Amygdala (tissue), 56 donors: ENCODE results near the gene SPRED2.

Experiments
- DNase-seq, 56 donors: peaks; one replicate each; lab custom pipeline; 2025; lab: John Stamatoyannopoulos, UW

SPRED2 gene

DNA sequence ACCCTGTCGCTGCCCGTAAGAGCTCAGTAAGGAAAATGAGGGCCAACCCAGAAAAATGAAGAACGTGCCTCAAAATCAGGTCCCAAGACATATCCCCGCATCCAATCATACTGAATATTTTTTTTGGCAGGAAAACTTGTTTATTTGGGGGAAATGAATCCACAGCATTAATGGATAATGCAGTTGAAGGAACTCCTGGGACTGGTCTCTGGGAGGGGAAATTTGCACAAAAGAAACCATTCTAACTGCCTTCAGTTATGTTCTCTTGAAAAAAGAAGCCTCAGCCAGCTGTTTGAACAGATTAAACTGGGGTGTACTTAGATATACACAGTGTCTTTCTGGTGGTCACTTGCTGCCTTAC lies 61.3 kb downstream of the SPRED2 start:
- DNase-seq: no peak

DNA sequence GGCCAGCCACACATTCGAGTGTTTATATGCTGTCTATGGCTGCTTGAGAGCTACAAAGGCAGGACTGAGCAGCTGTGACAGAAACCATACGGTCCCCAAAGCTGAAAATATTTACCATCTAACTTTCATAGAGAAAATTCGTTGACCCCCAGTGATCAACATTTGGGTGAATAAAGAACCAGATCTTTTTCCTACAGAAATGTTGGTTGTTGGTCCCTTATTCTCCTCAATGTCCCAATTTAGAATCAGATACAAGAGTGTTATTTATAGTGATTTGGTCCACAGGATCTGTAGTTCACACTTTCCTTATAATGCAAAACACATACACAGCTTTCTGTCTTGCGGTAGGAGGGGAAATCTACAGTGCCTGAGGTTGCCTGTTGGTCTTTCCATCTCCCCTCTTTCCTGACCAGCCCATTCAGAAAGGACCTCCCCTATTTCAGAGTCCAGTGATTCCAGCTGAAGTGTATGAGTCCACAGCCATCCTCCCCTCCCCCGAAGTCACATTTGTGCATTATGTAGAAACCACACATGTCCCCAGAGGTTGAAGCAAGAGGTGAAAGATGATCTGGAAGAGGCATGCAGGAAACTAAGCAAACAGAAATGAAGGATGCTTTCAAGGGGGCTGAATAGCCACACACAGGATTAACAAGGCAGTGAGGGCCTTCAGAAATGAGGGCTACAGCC lies 61.9 kb downstream of the SPRED2 start:
- no peak for DNase-seq

DNA sequence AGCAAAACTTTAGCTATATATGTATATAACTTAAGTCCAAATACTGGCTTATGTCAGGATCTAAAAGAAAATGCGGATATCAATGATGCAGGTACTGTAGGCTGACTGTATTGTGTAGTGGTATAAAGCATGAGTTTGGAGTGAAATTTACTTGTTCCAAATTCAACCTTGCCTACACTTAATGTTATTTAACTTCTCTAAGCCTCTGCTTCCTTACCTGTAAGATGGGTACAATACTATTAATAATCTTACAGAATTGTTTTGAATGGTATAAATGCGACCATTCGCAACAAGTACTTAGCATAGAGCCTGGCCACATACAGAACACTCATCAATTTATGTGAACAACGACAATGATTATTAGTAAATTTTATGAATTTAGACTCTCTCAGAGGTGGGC lies 62.4 kb downstream of the SPRED2 start:
- no peak for DNase-seq

DNA sequence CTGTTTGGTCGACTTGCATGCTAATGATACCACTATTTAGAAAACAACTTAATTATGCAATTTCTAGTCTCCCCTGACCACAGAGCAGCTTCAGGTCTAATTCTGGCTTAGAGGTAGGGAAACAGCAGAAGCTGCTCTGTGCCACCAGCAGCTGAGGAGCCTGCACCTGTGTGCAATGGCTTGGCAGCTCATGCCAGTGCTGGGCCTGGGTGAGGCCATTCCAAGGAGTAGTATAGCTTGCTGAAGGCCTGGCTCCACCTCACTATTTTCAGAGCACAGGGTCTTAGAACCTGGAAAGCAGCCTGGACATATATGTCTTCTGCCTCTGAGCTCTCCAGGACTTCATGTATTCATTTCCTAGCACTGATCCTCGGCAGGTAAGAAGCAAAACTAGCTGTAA lies 62.8 kb downstream of the SPRED2 start:
- DNase-seq: no peak

DNA sequence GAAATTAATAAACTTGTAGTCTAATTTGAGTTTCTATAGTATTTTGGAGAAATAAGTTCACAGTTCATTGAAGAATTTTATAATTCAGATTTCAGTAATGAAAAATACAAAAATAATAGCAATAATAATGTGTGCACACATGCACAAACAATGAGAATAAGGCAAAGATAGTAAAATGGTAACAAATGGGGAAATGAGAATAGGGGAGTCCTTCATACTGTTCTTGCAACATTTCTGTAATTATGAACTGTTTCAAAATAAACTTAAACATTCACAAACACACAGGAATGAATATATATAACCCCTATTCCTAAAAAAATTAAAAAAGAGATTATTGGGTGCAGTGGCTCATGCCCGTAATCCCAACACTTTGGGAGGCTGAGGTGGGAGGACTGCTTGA lies 63.9 kb downstream of the SPRED2 start:
- DNase-seq: no peak

DNA sequence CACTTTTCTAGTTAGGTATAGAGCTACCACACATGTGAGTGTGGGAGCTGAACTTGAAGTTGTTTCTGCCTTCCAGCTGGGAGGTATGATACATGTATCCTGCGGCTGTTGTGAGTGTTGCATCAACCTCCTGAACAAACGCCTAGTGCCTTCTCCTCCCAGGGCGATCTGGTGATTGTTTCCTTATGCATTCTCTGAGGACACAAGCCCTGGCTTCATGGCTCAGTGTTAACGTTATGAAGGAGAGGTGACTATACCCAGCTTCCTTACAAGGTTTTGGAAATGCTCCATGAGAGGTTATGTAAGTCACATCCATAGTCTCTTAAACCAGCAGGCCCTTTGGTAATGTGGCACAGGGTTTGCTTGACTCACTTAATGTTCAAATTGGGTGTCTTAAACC lies 64.9 kb downstream of the SPRED2 start:
- DNase-seq: no peak

DNA sequence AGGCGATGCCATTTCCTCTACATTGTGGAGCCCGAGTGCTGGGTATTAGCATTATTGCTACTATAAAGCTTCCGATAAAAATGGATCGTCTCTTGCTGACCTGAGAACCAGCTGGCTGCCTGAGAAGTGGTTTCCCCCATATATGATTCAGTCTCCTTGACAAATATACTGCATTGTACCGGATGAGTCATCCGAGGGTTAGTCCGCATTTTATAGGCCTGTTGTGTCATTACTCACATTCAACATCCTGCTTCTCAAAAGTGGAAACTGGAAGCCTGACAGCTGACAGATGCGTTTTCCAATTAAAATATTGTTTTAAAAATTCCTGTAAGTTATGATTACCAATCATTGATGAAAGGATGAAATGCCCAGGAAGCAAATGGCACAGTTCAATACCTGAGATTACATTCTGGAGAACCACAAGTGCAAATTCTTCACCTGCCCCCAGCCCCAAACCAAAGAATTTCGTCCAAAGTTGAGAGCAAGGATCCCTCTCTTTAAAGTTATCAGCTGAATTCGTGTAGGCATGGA lies 65.7 kb downstream of the SPRED2 start:
- peak in 4 of 56 donors; percentile 14 to 35 (median 26) for DNase-seq

DNA sequence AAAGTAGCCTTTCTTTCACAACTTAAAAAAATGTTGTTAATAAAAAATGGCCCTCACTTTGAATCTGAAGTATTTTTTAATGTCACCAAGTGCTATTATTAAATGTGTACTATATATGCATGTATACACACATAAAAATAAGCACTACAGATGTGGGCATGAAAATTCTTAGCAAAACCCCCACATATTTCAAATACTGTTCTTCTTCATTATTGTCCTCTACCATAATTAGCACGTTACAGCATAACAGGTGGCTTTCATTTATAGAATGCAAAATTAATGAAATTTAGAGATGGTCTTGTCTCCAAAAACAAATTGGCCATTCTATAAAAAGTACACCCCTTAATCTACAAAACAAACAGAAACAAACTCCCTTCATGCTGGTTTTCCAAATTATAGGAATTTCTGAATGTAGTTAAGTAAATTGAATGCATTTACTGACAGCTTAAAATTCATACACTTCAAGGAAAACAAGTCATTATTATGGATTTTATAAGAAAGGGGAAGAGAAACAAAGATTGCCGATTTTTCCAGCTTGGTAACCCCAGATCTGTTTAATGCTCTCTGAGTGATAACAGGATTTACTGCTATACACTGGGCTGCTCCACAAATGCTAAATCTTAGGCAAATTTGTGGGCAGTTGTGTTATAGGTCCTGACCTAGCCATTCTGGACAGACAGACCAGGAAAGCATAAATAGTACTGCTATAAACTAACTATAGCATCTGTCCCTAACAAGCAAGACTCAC lies 67.2 kb downstream of the SPRED2 start:
- DNase-seq: no peak

DNA sequence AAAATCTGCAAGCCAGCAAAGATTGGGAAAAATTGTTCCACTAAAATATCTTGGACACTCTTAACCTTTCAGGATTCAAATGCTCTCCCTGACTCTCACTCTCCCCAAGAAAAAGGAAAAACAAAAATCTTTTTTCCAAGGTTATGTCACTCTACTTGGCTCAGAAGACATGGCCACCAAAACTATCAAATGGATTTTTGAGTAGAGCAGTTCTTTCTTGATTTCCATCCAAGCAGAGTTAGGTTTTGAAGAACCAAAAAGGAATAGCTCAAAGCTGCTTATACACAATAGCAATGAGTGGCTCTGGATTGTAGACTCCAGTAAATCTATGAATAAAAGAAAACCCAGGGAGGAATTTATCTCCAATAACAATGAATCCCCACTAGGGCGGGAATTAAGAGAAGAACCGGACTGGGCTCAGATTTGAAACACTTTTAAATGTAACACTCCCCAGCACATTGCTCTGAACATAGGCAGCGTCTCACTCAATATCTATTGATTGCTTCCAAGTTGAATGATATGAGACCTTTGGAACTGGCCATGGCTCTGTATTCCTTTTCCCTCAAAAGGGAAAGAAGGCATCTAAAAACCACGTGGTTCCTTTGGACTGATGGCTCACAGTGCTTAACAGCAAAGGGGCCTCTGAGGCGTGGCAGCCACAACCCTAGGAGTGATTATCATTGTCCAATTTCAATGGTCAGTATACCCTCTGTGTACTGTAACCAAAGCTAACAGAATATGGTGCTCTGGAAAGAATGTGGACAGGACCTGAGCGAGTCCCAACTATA lies 68.3 kb downstream of the SPRED2 start:
- DNase-seq: no peak

DNA sequence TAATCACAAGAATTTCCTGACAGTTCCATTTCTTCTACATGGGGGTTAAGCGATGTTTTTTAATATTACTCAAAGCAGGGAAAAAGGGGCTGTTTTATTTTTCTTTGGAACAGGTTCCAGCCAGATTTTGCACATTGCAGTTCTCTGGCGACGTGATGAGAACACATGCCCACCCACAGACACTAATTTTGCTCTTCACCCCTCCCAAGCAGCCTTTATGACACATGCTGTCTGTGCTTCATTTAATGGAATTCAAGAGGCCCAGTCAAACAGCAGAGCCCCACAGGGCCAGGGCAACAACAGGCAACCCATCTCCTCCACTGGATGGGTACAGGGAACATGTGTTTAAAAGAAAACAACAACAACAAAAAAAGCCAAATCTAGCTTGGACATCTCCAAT lies 70.8 kb downstream of the SPRED2 start:
- DNase-seq: peak in 5 of 56 donors; percentile 10 to 54 (median 17)

DNA sequence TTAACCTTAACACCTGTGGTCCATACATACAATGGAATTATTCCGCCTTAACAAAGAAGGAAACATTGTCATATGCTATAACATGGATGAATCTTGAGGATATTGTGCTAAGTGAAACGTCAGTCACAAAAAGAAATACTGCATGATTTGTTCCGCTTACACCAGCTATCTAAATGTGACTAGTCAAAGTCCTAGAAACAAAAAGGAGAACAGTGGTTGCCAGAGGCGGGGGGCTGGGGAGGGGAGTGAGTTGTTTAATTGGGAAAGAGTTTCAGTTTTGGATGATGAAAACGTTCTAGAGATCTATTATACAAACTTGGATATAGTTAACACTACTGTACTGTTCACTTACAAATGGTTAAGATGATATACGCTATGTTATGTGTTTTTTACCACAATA lies 72.0 kb downstream of the SPRED2 start:
- DNase-seq: no peak

DNA sequence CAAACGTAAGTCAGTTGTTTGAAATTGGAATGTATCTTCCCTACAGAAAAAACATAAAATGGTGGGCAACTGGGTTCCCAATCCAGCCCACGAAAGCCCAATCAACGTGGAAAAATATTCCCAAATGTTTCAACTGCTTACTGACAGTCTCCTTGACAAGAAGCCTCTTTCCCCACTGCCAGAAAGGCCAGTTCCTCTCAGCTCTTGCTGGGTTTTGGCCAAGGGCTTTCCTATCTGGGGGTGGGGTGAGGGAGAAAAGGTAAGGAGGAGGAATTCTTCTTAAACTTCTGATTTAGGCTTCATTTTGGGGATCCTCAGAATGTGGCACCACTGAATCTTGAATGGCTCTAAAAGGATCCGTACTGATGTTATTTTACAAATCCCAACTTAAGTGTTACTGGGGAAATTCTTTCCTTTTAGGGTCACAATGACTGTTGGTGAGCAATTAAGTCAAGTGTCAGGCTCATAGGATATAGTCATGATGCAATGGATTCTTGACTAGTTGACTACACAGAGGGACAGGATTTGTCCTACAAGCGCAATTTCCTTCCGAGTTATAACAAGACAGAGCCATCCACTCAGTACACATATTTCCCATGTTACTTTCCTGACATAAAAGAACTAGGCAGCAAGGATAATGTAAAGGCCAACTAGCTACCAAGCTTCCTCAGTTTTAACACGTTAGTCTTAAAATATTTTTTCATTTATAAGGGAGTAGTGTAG lies 73.6 kb downstream of the SPRED2 start:
- no peak for DNase-seq

DNA sequence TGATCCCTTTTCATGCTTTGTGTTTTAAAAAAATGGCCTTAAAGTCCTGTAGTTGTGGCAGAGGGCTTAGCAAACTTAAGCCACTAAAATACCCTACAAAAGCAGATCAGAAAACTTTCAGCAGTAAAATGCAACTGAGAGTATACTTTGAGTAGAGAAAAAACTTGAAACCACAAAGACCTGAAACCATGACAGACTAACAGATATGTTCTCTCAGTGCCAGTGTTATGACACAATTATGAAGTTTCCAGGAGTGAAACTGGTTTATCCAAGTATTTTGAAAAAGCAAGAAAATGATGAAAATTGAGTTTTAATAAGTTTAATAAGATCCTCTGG lies 74.5 kb downstream of the SPRED2 start:
- no peak for DNase-seq

DNA sequence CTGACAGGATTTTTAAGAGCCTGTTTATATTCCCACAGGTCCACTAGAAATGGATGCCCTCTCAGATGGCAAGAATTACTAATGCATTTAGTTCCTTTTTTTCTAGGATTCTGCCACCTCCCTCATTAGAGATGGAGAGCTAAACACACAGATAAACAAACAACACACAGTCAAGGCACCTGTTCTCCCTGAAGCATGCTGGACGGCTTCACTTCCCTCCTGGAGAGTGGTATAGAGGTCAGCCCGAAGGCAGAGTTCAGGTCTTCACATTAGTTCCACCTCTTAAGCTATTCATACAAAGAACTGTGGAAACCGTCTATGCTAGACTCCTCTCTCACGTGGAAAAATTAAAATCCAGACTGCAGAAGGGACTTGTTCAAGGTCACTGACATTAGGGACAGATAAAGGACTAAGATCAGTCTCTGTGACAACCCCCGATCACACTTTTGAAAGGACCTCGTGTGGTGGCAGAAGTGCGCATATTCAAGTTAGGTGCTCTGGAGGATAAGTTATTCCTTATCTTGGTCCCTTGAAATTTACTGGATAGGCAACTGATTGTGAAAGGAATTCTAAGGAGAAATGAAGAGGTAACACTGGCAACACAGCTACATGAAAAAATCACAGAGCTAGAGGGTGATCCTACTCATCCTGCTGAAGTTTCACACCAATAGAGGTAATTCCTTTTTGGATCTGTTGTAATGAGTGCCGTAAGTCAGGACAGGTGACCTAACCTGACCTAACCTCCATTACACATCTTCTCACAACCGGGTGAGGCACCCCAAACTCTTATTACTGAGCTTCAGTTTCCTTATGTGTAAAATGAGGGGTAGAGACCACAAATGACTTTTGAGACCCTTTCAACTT lies 75.1 kb downstream of the SPRED2 start:
- DNase-seq: no peak

DNA sequence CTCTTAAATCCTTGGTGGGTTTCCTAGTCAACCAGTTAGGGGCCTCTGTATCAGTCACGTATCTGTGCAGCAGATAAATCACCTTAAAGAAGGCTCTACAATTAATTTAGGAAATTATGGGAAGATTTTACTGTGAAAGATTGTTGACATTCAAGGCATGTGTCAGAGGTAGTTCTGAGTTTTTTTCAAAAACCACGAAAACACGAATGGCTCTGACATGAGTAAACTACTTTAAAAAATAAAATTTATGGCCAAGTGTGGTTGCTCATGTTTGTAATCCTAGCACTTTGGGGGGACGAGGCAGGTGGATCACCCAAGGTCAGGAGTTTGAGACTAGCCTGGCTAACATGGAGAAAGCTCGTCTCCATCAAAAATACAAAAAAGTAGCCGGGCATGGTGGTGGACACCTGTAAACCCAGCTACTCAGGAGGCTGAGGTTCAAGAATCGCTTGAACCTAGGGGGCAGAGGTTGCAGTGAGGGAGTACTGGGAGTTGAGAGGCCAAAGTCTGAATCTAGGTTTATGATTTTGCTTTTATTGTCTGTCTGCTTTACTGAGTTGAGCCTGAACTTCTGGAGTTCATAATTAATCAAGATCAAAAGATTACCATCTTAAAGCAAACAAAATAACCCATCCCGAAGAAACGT lies 77.1 kb downstream of the SPRED2 start:
- DNase-seq: no peak

DNA sequence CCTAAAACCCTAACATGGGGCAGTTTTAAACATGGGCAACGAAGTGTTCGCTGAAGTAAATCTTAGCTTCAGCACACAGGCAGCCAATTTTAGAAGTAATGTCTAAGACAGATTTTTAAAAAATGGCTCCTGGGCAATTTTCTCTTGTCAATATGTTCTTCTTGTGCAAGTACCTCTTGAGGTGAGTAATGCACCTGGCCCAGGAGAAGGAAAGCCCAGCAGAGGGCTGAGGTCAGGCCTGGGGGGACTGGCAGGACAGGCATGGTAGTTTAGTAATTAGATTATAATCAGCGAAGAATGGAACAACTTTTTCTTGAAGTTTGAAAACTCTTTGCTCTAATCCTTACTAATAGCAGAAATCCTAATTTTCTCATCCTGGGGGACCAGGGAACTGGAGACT lies 77.6 kb downstream of the SPRED2 start:
- no peak for DNase-seq

DNA sequence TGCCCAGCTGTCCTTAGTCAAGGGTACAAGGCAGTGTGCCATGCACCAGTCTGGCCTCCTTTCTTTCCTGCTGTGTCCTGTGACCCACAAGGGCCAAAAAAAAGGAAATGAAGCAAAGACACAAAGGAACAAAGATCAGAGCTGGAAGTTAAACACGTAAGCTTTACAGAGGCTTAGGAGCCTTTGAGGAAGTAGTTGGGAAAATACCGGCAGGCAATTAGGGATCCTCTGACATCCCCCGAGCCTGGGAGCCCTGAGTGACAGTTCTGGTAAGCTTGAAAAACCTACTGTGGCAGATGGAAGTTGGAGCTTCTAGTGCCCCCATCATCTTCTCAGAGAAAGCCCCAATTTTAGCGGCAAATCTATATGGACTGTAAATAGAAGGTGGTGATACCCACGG lies 78.5 kb downstream of the SPRED2 start:
- no peak for DNase-seq

DNA sequence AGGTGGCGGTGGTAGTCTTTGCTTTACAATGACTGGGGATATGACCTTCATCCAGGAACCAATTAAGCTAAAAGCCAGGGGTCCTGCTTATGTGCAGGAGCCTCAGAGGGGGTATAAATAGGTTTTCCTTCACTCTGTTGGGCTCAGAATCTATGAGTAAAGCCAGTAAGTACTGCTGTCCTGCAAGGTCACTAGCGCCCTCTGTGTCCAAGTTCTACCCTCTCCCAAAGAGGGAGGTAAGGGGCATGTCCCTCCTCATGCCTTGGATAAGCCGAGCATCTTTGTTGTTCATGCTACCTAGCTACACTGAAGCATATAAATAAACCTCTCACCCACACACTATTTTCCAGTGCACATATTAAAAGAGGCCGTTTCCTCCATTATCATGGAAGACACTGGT lies 79.4 kb downstream of the SPRED2 start:
- no peak for DNase-seq

DNA sequence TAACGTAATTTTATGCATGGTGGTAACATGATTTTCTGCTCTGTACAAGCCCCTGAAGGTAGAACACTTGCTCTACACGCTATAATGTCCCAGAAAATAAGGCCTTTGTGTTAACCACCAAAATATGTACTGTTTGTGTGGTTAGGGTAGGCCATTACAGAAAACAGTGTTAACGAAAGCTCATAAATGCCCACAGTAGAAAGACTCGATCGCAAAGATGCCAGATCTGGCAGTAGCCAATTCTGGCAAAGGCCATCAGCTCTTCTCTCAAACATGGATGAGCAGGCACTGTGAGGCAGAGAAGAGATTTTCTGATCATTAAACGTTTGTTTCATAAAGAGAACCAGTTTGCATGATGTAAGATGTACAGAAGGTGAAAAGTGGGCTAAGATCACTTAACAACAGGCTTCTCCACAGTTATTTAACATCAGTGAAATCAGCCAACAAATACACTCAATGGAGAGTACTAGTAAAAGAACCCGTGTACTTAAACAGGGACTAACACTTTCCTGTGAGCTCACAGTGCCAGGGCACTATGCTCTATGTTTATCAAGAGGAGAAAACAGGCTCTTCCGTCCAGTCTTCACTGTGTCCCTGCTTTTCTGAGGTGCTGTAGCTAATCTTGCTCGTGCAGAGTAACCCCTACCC lies 80.3 kb downstream of the SPRED2 start:
- DNase-seq: no peak
